K562 (cell line): ENCODE results near the gene RPL10A. TPM values are rescaled to one million over a fixed set of nuclear protein-coding genes. Genes with fewer than 3 reads are reported as not detected.

Source experiments
- ETV1 ChIP-seq: fragments of 450-650 bp; conservative IDR thresholded peaks from 2 replicates; pipeline ENCODE4 v1.6.1; 2016; ENCODE audit warnings: missing genetic modification characterization, control low read depth, low read depth, missing compliant biosample characterization
- KAT7 ChIP-seq: sonication (generic); formaldehyde crosslinking; IDR thresholded peaks from 2 replicates; pipeline ENCODE4 v1.8.0; 2022; ENCODE audit warnings: missing genetic modification reagents, mild to moderate bottlenecking, borderline replicate concordance
- KDM2B ChIP-seq: fragments of 250-450 bp; sonication (Bioruptor Pico); IDR thresholded peaks from 2 replicates; pipeline ENCODE4 v1.8.0; 2021; ENCODE audit warnings: mild to moderate bottlenecking, moderate library complexity
- MTA1 ChIP-seq: fragments of 450-650 bp; IDR thresholded peaks from 2 replicates; pipeline ENCODE4 v1.6.1; 2017; ENCODE audit warnings: borderline replicate concordance
- NCOA1 ChIP-seq: fragments of 450-650 bp; IDR thresholded peaks from 2 replicates; pipeline ENCODE4 v1.6.1; 2016; ENCODE audit warnings: low read depth
- POLR2AphosphoS2 ChIP-seq: IDR thresholded peaks from 2 replicates; pipeline ENCODE4 v1.6.1; 2012; ENCODE audit warnings: low read length, improper control_type of control experiment
- SIX5 ChIP-seq, 2 experiments: IDR thresholded peaks; 2 replicates each; pipeline ENCODE4 v1.6.1; 2011; ENCODE audit warnings: low read length in 2 of 2, borderline replicate concordance in 1 of 2, low read depth in 1 of 2, mild to moderate bottlenecking in 1 of 2, moderate library complexity in 1 of 2; ENCODE audit not compliant: insufficient read depth in 1 of 2
- SMARCC2 ChIP-seq: fragments of 450-650 bp; IDR thresholded peaks from 2 replicates; pipeline ENCODE4 v1.6.1; 2017; ENCODE audit warnings: antibody characterized with exemption, moderate library complexity, mild to moderate bottlenecking, low read depth
- SUPT5H ChIP-seq: fragments of 450-650 bp; IDR thresholded peaks from 2 replicates; pipeline ENCODE4 v1.6.1; 2016
- TGIF2 ChIP-seq: sonication (generic); formaldehyde crosslinking; IDR thresholded peaks from 2 replicates; pipeline ENCODE4 v1.8.1; 2022; ENCODE audit warnings: mild to moderate bottlenecking, missing genetic modification reagents, moderate library complexity
- ZBTB33 ChIP-seq: sonication (generic); formaldehyde crosslinking; IDR thresholded peaks from 2 replicates; pipeline ENCODE4 v1.8.1; 2023; ENCODE audit warnings: mild to moderate bottlenecking, missing genetic modification reagents
- ZNF311 ChIP-seq: fragments of 250-450 bp; sonication (Bioruptor Pico); IDR thresholded peaks from 2 replicates; pipeline ENCODE4 v1.4.0; 2020; ENCODE audit warnings: mild to moderate bottlenecking, moderate library complexity
- ZNF318 ChIP-seq, 2 experiments: fragments of 450-650 bp; IDR thresholded peaks; 2 replicates each; pipeline ENCODE4 v1.6.1; 2016; ENCODE audit warnings: mild to moderate bottlenecking in 2 of 2, borderline replicate concordance in 1 of 2, low read depth in 1 of 2, moderate library complexity in 1 of 2
- ZNF79 ChIP-seq: fragments of 250-450 bp; sonication (Bioruptor Pico); IDR thresholded peaks from 2 replicates; pipeline ENCODE4 v1.4.0; 2020; ENCODE audit warnings: low read depth, mild to moderate bottlenecking, moderate library complexity
- polyA plus RNA-seq, 8 experiments: library from polyadenylated mRNA; depleted of rRNA in 4 of 8; stranded (reverse) in 5 of 8; unstranded in 3 of 8; fragments of >200 nt; fragmentation: Nextera tagmentation in 2 of 8; fragmentation: Illumina TruSeq in 1 of 8; extraction: Ambion mirVana in 2 of 8; extraction: Trizol in 1 of 8; gene quantifications; 2 replicates each; pipeline versions ENCODE4 v1.2.1 to v1.2.3, GENCODE V29; 2011 to 2014; ENCODE audit warnings: inconsistent platforms in 1 of 8, missing spikeins in 1 of 8
- total RNA-seq, 7 experiments: library from RNA; depleted of rRNA in 6 of 7; stranded (reverse); fragments of >200 nt in 6 of 7; fragmentation: Illumina TruSeq in 2 of 7; extraction: Trizol in 2 of 7; gene quantifications; 2 replicates each; pipeline versions ENCODE4 v1.2.1 to v1.2.3, GENCODE V29; 2011 to 2021; ENCODE audit warnings: low replicate concordance in 1 of 7
- TF ChIP-seq, protein P1 (sequence below): sonication (generic); formaldehyde crosslinking; IDR thresholded peaks from 2 replicates; pipeline ENCODE4 v1.5.0; 2020; ENCODE audit warnings: missing genetic modification reagents

RPL10A gene
- total and polyA plus RNA-seq, 9 of the 15 experiments (the other 6 are each of a cell fraction or from before 2014, with no cell fraction given): 1,589 to 3,237 (median 2,116) TPM

- TF ChIP-seq ZNF318 (IDR thresholded peaks at IDR 0.05; ENCODE audit: borderline replicate concordance in 1 of 2, low read depth in 1 of 2): no peak
- TF ChIP-seq NCOA1: no peak
- TF ChIP-seq ZBTB33: no peak
- TF ChIP-seq KDM2B (CRISPR knock-in tag): no peak
- TF ChIP-seq, protein P1, sequence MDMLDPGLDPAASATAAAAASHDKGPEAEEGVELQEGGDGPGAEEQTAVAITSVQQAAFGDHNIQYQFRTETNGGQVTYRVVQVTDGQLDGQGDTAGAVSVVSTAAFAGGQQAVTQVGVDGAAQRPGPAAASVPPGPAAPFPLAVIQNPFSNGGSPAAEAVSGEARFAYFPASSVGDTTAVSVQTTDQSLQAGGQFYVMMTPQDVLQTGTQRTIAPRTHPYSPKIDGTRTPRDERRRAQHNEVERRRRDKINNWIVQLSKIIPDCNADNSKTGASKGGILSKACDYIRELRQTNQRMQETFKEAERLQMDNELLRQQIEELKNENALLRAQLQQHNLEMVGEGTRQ (CRISPR knock-in tag): no peak
- TF ChIP-seq KAT7 (CRISPR knock-in tag): no peak
- no peak for TF ChIP-seq ETV1 (tag)
- TF ChIP-seq SUPT5H: no peak
- TF ChIP-seq POLR2AphosphoS2: no peak
- no peak for TF ChIP-seq MTA1
- 0 out of 2 replicates have a peak, but pooled peaks have one; percentile 18 for TF ChIP-seq ZNF79 (CRISPR knock-in tag)
- TF ChIP-seq ZNF311 (CRISPR knock-in tag): no peak
- no peak for TF ChIP-seq TGIF2 (CRISPR knock-in tag)
- TF ChIP-seq SIX5 (IDR thresholded peaks at IDR 0.05; ENCODE audit: borderline replicate concordance in 1 of 2, insufficient read depth in 1 of 2, low read depth in 1 of 2, low read length in 2 of 2): no peak
- TF ChIP-seq SMARCC2: no peak
Measured at GRCh38 chr6:35449287-35449881, 18.8 kb upstream of the RPL10A start (continued).
